CD4-positive, alpha-beta T cell treated with Interleukin-1 beta for 1 hour (primary cell): ENCODE results near the gene NKAIN2.

ENCODE experiments used
- DNase-seq, 2 donors: peaks; one replicate each; pipeline ENCODE4 v3.0.0-alpha.2; 2020 to 2022

The NKAIN2 gene

GRCh38 chr6:124040655-124041054, 237.0 kb downstream of the NKAIN2 start:
- DNase-seq: no peak

- DNase-seq: no peak
These were observed 248.5 kb downstream of the NKAIN2 start for GRCh38 chr6:124052120-124052519.

GRCh38 chr6:124053315-124053714, 249.7 kb downstream of the NKAIN2 start:
- DNase-seq: no peak

GRCh38 chr6:124054034-124054433, 250.4 kb downstream of the NKAIN2 start:
- no peak for DNase-seq

- DNase-seq: no peak
These were observed 251.7 kb downstream of the NKAIN2 start for GRCh38 chr6:124055395-124055794.

- DNase-seq: no peak
These were observed 252.3 kb downstream of the NKAIN2 start for GRCh38 chr6:124055963-124056362.

GRCh38 chr6:124056407-124057334, 253.0 kb downstream of the NKAIN2 start:
- DNase-seq: no peak

- no peak for DNase-seq
These were observed 253.8 kb downstream of the NKAIN2 start for GRCh38 chr6:124057461-124057860.

GRCh38 chr6:124064317-124065113, 260.9 kb downstream of the NKAIN2 start:
- DNase-seq: no peak

GRCh38 chr6:124066269-124066668, 262.6 kb downstream of the NKAIN2 start:
- DNase-seq: no peak

- DNase-seq: no peak
These were observed 263.4 kb downstream of the NKAIN2 start for GRCh38 chr6:124066946-124067552.

- no peak for DNase-seq
These were observed 265.7 kb downstream of the NKAIN2 start for GRCh38 chr6:124069230-124069950.

- no peak for DNase-seq
These were observed 269.4 kb downstream of the NKAIN2 start for GRCh38 chr6:124073021-124073420.

GRCh38 chr6:124073820-124074587, 270.3 kb downstream of the NKAIN2 start:
- no peak for DNase-seq

- no peak for DNase-seq
These were observed 270.9 kb downstream of the NKAIN2 start for GRCh38 chr6:124074606-124075005.

- DNase-seq: no peak
These were observed 272.8 kb downstream of the NKAIN2 start for GRCh38 chr6:124076336-124077048.

- DNase-seq: no peak
These were observed 274.5 kb downstream of the NKAIN2 start for GRCh38 chr6:124078169-124078568.

- DNase-seq: no peak
These were observed 276.8 kb downstream of the NKAIN2 start for GRCh38 chr6:124080483-124080882.

GRCh38 chr6:124090491-124090890, 286.8 kb downstream of the NKAIN2 start:
- no peak for DNase-seq

- DNase-seq: no peak
These were observed 295.9 kb downstream of the NKAIN2 start for GRCh38 chr6:124099520-124099919.

GRCh38 chr6:124110514-124110913, 306.8 kb downstream of the NKAIN2 start:
- DNase-seq: no peak
